GM11168 (cell line): ENCODE results near the gene DNM3.

ENCODE experiments used
- in situ Hi-C: fragments of 300-500 bp; cut with MboI; formaldehyde crosslinking; loops from one replicate; pipeline ENCODE4 v1.12.0; 2022; ENCODE audit warnings: low sequenced_read_pairs; ENCODE audit not compliant: unreplicated experiment

DNM3 gene

DNA sequence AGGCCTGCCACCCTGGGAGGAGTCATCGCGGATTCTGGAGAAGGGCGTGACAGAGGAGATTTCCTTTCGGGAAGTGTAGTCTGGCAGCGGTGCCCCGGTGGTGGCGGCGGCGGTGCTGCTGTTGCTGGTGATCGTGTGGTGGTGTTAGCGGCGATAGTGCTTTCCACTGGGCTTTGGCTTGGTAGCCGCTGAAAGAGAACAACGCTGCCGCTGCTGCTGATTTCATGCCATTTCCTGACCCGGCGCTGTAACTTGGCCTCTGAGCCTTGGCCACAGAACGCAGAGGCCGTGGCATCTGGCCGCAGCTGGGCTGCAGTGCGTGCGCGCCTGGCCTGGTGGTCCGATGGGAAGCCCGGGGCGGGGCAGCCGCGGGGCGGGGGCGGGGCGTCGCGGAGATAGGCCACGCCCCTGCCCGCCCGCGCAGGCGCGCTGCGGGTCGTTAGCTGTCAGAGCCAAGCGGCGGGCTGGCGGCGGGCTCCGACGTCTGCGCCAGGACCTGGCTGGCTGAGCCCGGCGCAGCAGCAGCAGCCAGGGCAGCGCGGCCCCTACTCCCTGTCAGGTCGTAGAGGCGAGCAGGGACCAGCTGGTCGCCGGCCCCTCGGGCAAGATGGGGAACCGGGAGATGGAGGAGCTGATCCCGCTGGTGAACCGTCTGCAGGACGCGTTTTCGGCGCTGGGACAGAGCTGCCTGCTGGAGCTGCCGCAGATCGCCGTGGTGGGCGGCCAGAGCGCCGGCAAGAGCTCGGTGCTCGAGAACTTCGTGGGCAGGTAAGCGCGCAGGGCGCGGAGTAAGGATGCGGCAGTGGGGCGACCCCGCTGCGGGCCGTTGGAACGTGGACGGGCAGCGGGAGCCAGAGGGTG lies at the start of gene DNM3:
Gene DNM3 (plus strand): TSS at position 449 of the 861 bp plus-strand sequence. CDS start 159 bp downstream, at position 608.
- in situ Hi-C loops: no loop called here

GRCh38 chr1:171792656-171793369 lies 48.5 kb upstream of the DNM3 start:
- in situ Hi-C loops: no loop called here

GRCh38 chr1:171793636-171794035 lies 47.7 kb upstream of the DNM3 start:
- in situ Hi-C loops: no loop called here

DNA sequence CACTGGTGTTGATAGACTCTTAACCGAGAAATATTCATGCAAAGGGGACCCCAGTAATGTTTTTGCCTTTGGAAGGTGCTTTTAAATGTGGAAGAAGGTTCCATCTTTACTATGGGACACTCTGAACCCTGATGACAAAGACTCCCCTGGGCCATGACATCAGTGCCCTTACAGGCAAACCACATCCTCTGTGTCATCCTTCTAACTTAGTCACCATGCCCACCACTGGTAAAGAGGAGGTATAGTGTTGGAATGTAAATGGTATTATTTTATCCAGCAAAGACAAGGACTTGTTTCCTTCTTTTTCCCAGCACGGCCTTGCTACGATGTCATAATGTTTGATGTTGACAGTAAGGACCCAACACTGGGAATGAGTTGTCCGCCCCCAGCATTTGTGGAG lies 47.2 kb upstream of the DNM3 start:
- in situ Hi-C loops: no loop called here

GRCh38 chr1:171796592-171796991 lies 44.7 kb upstream of the DNM3 start:
- in situ Hi-C loops: no loop called here

GRCh38 chr1:171798311-171798710 lies 43.0 kb upstream of the DNM3 start:
- in situ Hi-C loops: no loop called here

DNA sequence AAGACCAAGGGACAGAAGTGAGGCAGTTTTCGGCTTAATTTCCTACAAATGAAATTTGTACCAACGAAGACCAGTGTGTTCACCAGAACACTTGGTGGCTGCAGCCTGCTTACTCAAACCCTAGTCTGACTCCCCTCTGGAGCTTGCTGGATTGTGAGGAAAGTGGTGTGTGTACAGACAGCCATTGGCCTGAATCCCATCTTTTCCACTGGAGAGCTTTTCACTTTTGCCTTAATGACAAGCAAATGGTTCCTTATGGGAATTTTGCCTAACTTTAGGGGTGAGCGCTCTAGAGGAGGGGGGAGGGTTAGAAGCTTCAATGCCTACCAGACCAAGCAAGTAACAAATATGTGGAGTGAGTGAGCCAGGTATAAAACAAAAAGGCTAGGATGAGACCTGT lies 42.5 kb upstream of the DNM3 start:
- in situ Hi-C loops: no loop called here

GRCh38 chr1:171799166-171799565 lies 42.1 kb upstream of the DNM3 start:
- in situ Hi-C loops: no loop called here

DNA sequence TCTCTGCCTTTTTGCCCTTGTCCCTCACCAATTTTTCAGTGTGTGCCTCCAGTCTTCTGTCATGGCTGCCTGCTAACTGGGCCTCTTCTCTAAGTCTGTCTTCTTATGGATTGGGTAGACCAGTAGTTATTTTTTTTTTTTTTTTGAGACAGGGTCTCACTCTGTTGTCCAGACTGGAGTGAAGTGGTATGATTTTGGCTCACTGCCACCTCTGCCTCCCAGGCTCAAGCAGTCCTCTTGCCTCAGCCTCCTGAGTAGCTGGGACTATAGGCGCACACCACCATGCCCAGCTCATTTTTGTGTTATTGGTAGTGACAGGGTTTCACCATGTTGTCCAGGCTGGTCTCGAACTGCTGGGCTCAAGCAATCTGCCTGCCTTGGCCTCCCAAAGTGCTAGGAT lies 41.6 kb upstream of the DNM3 start:
- in situ Hi-C loops: loop anchor here (10.0 kb wide), 1 partner anchor 185 kb away; no protein-coding TSS in a partner anchor

GRCh38 chr1:171800342-171800741 lies 41.0 kb upstream of the DNM3 start:
- in situ Hi-C loops: loop anchor here (10.0 kb wide), 1 partner anchor 184 kb away; no protein-coding TSS in a partner anchor

DNA sequence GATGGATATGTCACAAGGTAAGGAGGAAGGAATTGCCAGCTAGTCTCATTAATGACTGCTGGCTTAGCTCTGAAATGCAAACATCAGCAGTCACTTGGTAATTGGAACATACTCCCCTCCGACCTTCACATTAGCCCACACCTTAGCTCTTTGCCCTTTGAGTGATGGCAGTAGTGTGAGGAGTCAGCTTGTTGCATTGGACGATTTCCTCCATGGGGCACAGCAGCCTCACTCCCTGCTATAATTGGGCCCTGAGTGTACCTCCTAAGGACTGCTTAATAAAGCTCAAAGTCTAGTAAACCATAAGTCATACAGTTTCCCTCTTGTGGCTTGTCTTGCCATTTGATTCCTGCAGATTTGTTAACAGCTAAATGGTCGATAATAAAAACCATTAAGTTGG lies 40.4 kb upstream of the DNM3 start:
- in situ Hi-C loops: loop anchor here (10.0 kb wide), 1 partner anchor 184 kb away; no protein-coding TSS in a partner anchor

DNA sequence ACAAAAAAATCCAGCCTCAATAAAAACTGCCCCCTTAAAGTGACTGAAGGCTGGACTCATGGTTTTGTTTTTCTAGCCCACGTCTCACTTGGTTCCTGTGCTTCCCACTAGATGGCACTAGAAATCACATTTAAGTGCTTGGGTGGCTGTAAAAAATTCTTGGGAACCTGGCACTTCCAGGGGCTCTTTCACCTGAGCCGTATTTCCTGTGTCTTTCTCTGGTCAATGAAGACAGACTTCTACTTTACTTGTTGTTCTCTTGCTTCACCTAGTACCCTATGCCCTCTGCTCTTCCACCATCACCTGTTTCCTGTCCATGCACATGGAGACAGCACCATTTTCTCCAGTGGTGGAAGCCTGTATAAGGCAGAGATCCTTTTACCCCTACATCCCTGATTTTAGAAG lies 39.8 kb upstream of the DNM3 start:
- in situ Hi-C loops: loop anchor here (10.0 kb wide), 1 partner anchor 183 kb away; no protein-coding TSS in a partner anchor

DNA sequence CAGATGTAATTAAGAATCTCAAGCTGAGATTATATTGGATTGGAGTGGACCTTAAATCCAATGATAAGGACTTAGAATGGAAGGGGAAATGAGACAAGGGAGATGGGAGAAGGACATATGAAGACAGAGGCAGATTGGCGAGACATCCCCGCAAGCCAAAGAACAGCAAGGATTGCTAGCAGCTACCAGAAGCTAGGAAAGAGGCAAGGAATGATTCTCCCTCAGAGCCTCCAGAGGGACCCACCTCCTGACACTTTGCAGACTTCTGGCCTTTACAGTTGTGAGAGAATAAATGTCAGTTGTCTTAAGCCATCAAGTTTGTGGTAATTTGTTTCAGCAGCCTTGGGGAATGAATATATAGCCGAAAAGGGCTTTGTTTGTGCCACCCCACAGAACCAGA lies 39.1 kb upstream of the DNM3 start:
- in situ Hi-C loops: loop anchor here (10.0 kb wide), 1 partner anchor 183 kb away; no protein-coding TSS in a partner anchor

GRCh38 chr1:171803045-171803444 lies 38.3 kb upstream of the DNM3 start:
- in situ Hi-C loops: loop anchor here (10.0 kb wide), 1 partner anchor 182 kb away; no protein-coding TSS in a partner anchor

DNA sequence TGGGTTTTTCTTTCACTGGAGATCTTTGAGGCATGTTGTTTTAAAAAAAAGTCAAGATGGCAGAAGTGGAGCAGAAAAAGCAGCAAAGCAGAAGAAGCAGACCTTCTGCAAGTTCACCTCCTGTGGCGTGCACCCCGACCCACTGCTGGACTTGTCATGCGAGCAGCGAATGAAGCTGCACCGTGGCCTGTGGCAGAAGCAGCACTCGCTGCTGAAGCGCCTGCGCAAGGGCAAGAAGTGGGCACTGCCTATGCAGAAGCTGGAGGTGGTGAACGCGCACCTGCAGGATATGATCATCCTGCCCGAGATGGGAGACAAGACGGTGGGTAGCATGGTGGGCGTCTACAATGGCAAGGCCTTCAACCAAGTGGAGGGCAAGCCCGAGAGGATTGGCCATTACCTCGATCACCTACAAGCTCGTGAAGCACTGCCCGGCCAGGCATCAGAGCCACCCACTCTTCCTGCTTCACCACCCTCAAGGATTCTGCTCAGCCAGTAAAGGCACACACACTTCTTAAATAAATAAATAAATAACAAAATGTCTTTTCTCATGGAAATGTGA lies 37.8 kb upstream of the DNM3 start:
- in situ Hi-C loops: loop anchor here (10.0 kb wide), 1 partner anchor 181 kb away; no protein-coding TSS in a partner anchor

DNA sequence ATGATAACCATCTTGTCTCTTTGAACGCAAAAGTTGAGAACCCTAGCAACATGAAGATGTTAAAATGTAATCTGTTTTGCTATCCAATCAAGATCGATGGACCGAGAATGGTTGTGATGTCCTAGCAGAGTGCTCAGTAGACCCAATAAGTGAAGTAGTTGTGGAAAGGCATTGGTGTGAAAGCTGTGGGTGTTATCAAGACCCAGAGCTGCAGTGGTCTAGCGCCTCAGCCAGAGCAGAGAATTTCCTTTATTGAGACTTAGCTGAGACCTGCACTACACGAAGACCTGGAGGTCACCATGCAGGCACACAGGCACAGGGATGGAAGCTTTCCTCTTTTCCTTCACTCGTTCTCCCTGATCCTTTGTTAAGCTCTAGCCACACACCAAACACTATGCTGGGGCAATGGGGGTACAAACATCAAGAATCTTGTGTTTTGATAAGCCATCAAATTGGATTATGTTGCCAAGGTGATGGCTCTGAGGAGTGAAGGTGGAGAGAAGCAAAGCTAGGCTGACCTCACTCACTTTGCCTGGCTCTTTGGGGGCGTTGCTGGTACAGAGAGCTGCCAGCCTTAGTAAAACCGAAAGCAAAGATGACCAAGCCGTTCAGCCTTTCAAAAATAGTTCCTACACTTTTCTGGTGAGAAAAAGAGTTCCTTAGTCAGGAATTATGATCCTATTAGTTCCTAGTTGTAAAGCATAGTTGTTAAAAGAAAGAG lies 35.7 kb upstream of the DNM3 start:
- in situ Hi-C loops: loop anchor here (10.0 kb wide), 1 partner anchor 179 kb away; no protein-coding TSS in a partner anchor

DNA sequence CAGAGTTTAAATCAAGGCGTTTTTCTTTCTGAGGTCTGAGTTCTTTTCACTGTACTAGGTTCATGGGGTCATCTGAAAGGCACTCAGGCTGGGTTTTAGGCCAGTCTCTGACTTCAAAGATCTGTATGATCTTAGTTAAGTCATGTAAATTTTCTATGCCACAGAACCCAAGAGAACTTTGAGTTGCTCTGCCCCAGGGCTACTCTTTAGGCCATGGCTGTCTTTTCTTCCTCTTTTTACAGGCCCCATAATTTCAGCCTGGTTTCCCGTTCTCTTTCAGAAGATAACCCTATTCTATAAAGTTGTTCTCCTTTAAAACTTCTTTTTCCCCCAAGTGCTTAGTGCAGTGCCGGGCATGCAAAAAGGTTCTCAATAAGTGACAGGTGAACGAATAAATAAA lies 33.7 kb upstream of the DNM3 start:
- in situ Hi-C loops: loop anchor here (10.0 kb wide), 1 partner anchor 177 kb away; no protein-coding TSS in a partner anchor

GRCh38 chr1:171809834-171810233 lies 31.5 kb upstream of the DNM3 start:
- in situ Hi-C loops: loop anchor here (10.0 kb wide), 1 partner anchor 175 kb away; no protein-coding TSS in a partner anchor

GRCh38 chr1:171811672-171812071 lies 29.6 kb upstream of the DNM3 start:
- in situ Hi-C loops: no loop called here

- in situ Hi-C loops: no loop called here
Measured at GRCh38 chr1:171814692-171815091, 26.6 kb upstream of the DNM3 start.
